Measurements from ENCODE around the gene INPP4A.

Gene INPP4A

DNA sequence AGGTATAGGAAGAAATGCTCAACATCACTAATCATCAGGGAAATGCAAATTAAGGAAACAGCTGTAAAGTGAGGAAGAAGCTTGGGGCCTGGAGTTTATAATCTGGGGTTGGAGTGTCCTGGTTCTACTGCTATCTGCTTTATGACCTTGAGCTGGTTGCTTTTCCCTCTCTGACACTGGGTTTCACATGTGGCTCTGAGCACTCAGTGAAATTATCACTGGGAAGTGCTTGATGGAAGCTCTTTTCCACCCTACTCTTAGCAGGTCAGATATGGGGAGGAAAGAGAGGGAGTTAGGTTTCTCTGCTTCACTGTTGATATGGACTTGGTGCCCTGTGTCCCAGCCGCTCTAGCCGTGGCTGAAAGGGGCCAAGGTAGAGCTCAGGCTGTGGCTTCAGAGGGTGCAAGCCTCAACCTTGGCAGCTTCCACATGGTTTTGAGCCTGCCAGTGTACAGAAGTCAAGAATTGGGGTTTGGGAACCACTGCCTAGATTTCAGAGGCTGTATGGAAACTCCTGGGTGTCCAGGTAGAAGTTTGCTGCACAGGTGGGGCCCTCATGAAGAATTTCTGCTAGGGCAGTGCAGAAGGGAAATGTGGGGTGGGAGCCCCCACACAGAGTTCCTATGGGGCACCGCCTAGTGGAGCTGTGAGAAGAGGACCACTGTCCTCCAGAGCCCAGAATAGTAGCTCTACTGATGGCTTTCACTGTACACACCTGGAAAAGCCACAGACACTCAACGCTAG is 52.3 kb downstream of the INPP4A start:
- DNase-seq (ENCODE audit: low read depth): no peak

- no peak for DNase-seq (ENCODE audit: low read depth)
These were observed 54.2 kb downstream of the INPP4A start for GRCh38 chr2:98498703-98499440.

DNA sequence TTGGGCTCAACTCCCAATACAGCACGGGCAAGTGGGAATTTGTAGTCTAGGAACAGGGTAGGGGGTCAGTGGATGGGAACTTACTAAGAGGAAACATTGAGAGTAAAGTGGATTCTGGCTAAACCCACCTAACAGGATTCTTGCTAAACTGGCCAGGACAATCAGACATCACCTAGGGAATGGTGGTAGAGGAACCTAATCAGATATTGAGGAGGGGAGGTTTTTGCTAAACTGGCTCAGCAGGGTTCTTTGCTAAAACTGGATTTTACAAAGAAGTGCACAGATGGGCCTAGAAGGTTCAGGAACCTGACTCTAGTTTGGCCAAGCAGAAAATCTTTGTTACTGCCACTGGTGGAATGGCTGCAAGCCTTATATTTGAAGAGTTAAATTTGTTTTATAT is 55.9 kb downstream of the INPP4A start:
- no peak for DNase-seq (ENCODE audit: low read depth)

DNA sequence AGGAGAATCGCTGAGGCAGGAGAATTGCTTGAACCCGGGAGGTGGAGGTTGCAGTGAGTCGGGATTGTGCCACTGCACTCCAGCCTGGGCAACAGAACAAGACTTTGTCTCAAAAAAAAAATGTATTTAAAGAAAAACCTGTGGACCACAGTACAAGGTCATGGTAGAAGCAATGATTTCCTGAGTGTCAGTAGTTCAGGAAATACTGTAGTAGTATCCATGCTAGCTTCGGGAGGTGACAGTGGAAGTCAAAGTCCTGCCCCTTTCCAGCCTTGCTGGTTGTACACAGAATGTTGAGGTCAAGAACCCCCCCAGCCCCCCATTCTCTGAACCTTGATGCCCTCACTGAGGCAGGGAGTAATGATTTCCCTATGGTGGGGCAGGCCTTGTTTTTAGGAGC is 56.6 kb downstream of the INPP4A start:
- no peak for DNase-seq (ENCODE audit: low read depth)

DNA sequence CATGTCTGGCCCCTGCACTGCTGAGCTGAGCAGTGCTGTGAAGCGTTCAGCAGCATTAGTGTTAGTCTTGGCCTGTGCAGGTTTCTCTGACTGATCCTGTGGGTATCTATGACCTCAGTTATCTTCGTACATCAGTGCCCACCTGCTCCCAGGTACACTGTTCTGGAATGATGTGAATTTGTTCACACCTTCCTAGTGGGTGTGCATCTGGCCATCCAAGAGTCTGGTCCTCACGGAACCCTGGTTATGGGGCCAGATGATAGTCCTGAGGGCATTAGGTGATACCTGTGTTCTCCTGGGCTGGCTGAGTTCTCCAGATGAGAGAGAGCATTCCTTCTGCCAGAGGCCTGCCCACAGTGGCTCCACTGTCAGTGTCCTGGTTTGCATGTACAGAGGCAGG is 57.2 kb downstream of the INPP4A start:
- DNase-seq (ENCODE audit: low read depth): no peak

GRCh38 chr2:98502556-98503335 is 58.1 kb downstream of the INPP4A start:
- no peak for DNase-seq (ENCODE audit: low read depth)

- no peak for DNase-seq (ENCODE audit: low read depth)
These were observed 58.9 kb downstream of the INPP4A start for GRCh38 chr2:98503481-98504105.

DNA sequence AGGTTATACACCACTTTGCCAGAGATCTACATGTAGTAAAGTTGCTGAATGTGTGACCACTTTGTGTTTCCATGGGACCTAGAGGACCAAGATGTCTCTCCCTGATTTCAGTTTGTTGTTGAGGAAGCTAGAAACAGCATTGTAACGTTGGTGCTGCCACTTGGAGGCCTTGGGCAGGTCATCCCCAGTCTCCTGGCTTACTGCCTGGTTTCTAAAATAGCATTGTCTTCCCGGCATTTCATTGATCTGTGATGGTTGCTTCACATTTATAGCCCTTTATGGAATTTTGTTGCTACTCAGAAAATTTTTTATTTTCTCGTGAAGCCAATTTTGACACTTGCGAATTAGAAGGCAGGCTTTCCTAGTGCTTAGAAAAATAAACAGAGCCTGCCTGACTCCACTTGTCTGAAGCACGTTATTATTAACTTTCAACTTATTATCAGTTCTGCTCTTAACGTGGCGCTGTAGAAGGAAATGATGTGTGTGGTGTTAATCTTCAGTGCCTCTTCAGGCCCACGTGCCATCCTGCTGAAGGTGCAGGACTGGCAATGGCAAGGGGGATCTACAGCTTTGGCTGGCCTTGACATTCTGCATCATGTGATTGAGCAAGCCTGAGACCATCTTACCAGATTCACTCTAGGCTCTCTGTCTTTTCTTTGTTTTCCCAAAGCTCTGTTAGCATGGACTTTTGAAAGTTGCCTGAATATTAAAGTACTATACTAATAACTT is 59.9 kb downstream of the INPP4A start:
- no peak for DNase-seq (ENCODE audit: low read depth)

DNA sequence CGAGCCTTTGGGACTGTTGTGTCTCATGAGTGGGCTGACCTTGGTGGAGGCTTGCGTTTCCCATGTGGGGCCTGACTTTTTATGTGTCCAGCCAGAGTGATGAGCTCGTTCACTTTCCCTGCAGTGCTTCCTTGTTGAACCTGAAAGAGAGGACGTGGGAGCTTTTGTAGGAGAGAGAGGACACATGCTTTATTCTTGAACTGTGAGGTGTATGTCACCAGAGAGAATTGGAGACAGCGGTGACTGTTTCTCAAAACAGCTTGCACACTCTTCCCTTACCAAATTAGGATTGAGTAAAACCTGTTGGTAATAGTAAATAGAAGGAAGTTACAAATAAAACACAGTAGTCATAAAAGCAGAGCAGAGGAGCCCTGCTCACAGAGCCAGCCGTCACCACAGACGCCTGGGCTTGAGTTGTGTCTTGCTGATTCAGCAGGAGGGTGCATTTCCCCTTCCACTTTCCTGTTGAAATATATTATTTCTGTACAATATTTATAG is 60.7 kb downstream of the INPP4A start:
- no peak for DNase-seq (ENCODE audit: low read depth)

DNA sequence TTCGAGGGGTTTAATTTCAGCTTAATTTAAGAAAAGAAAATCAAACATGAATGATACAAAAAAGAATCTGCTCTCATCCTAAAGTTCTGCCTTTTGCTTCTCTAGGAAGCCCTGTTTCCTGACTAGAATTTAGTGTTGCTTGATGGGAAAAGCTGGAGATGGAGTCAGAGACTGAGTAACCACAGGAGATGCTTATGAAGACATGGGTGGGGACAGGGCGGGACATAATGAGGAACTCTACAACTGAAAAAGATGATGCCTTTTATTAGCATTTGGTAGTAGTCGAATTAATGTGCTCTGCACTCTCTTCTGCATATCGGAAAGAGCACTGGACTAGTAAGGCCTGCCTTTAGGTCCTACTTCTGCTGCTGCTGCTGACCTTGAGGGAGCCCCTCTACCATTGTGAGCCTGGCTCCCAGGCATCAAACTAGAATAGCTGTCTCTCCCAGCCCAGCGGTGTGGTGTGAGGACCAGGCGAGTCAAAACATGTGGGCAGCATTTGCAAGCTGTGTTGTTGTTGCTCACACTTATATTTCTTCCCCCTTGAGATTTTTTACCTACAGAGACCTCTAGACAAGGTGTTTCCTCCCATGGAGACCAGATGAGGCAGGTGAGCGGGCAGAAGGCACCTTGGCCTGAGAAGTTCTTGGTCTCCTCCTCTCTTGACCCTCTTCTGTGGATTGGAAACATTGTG is 61.5 kb downstream of the INPP4A start:
- no peak for DNase-seq (ENCODE audit: low read depth)

- no peak for DNase-seq (ENCODE audit: low read depth)
These were observed 62.2 kb downstream of the INPP4A start for GRCh38 chr2:98506881-98507280.

GRCh38 chr2:98507461-98507860 is 62.8 kb downstream of the INPP4A start:
- no peak for DNase-seq (ENCODE audit: low read depth)

DNA sequence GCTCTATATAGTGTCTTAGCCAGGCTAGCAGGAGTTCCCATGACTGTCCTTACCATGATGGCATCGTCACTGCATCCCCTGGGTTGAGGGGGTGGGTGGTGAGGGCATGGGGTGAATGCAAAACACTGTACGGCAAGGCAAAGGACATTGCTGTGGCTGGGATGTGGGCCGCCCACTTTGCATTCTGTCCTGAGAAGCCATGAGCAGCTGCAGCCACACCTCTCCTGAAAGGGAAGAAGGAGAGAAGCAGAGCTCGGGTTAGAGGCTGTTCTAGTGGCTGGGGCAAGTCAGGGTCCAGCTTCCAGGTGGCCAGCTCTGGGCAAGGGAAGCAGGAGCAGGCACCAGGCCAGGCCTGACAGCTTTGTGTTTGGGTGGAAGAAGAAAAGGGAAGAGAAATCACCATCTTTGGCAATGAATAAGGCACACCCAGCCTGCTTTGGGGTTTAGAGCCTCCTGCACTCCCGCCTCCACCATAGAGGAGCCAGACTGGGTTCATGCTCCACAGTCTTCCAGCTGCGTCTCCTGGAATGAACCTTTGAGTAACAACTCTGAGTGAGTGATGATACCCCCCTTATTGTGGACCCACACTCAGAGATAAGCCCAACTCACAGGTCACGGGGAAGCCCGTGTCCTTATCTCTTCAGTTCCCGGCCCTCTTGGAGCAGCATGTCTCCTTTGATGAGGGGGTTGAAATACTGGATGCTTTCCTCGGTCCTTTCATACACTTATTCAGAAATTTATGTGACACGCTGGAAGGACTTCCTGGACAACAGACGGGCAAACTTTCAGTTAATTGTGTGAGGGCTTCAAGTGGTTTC is 63.4 kb downstream of the INPP4A start:
- no peak for DNase-seq (ENCODE audit: low read depth)

- no peak for DNase-seq (ENCODE audit: low read depth)
These were observed 64.0 kb downstream of the INPP4A start for GRCh38 chr2:98508709-98509066.

DNA sequence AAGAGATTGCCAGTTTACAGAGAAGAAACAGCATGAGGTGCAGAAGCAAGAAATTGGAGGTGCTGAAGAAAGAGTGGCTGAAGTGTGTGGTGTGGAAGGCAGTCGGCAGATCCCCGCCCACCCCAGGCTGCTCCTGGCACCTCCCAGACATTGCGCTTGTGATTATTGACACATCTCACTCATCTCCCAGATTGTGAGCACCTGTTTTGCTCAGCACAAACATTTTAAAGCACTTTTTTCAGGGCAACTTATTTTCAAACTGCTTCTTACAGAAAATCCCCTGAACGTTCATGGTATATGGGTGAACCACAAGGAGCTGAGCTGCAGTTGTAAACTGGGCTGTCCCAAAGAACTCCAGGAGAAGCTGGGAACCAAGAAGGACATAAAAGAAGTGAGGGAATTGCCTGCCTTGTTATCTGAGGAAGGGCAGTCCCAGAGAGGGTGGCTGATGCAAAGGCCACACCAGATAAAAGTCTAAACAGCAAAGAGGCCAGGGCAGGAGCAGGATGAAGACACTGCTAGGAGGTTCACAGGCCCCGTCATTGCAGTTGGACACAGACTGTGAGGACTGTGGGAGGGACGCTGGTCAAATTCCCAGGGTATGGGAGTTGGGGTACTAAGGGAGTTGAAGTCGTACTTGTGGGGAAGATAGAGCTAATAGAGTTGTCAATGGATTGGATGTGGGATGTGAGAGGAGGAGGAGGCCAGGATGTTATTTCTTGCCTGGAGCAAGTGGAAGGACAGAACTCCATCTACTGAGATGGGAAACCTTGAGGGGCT is 65.1 kb downstream of the INPP4A start:
- no peak for DNase-seq (ENCODE audit: low read depth)

DNA sequence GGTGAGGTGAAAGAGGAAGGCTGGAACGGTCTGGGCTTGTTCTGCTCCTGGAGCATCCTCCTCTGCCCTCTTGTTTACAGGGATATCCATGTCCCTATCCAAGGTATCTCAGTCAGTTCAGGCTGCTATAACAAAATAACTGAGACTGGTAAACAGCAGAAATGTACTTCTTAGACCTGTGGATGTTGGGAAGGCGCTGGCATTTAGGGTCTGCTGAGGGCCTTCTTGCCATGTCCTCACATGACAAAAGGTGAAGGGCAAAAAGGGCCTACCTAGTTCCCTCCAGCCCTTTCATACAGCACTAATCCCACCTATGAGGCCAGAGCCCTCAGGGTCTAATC is 65.6 kb downstream of the INPP4A start:
- DNase-seq (ENCODE audit: low read depth): no peak

- no peak for DNase-seq (ENCODE audit: low read depth)
These were observed 67.3 kb downstream of the INPP4A start for GRCh38 chr2:98511981-98512380.

DNA sequence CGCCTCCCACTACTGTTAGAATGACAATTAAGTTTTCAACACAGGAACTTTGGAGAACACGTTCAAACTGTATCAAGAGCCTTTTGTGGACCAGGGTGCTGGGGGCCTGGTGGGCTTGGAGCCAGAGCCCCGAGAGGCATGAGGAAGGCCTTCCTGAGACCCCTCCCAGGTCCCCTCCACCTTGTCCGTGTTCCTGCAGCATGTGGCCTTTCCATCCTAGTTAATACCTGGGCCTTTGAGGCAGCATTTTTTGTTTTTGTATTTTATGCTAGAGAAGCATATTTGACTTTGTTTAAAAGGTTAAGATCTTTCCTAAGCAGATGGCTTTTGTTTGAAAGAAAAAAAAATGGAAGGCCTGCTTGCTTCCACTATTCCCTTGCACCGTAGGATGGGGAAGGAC is 68.0 kb downstream of the INPP4A start:
- DNase-seq (ENCODE audit: low read depth): no peak

DNA sequence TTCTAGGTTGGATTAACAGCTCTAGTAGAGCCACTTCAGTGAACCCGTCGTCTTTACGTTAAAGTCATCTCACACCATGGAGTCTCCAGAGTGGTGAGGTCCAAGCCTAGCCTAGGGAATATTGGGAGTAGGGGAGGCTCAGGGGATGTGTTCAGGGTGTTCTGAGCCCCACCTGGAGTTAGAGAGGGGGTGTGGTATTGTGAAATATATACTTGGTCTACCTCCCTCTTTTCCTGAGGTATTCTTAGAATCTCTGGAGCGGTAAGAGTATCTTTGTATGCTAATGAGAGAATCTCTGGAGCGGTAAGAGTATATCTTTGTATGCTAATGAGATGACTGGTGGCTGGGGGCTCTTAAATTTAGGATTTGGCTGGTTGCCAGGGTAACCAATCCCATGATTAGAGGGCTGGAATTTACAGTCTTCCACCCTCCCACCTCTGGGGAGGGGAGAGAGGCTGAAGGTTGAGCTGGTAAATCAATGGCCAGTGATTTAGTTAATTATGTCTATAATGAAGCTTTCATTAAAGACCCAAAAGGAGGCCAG is 69.5 kb downstream of the INPP4A start:
- no peak for DNase-seq (ENCODE audit: low read depth)

Data from CMK (cell line).